Naive thymus-derived CD4-positive, alpha-beta T cell (primary cell): ENCODE results near the gene CDHR3. TPM values are rescaled to one million over a fixed set of nuclear protein-coding genes. Genes with fewer than 3 reads are reported as not detected.

ENCODE experiments used
- ATAC-seq: fragments of 150-1000 bp; cut with Tn5 transposase; 2 replicates; pipeline ENCODE4 v1.10.0; 2021; ENCODE audit warnings: mild to moderate bottlenecking, moderate library complexity
- CTCF ChIA-PET: fragments of 350-600 bp; sonication (Branson Sonifier 250); formaldehyde crosslinking; loops from one replicate; lab custom pipeline; 2021; ENCODE audit warnings: antibody characterized with exemption; lab: Charles Lee
- POLR2A ChIA-PET: fragments of 350-600 bp; sonication (Branson Sonifier 250); formaldehyde crosslinking; loops from one replicate; lab custom pipeline; 2021; ENCODE audit warnings: antibody characterized with exemption, inconsistent platforms; lab: Charles Lee
- DNase-seq, 9 donors: peaks; one replicate each; pipeline versions ENCODE4 v3.0.0 to v3.0.0-alpha.2; 2020 to 2022; ENCODE audit warnings: mixed read lengths in 1 of 9
- H3K27ac ChIP-seq: one replicate; pipeline ENCODE4 v1.7.0; 2013; ENCODE audit warnings: mild to moderate bottlenecking, low read depth, low read length, moderate library complexity
- H3K27me3 ChIP-seq, 2 donors: one replicate each; pipeline ENCODE4 v1.7.0; 2013; ENCODE audit warnings: low read length in 2 of 2, mild to moderate bottlenecking in 2 of 2, moderate library complexity in 2 of 2; ENCODE audit not compliant: control insufficient read depth in 2 of 2, insufficient read depth in 2 of 2
- H3K36me3 ChIP-seq, 3 experiments: 1 replicate in 2 of 3; 2 replicates in 1 of 3; pipeline ENCODE4 v1.7.0; 2013; ENCODE audit warnings: low read length in 3 of 3, mild to moderate bottlenecking in 3 of 3, moderate library complexity in 1 of 3; ENCODE audit not compliant: insufficient read depth in 3 of 3, control insufficient read depth in 2 of 3
- H3K4me1 ChIP-seq, 2 donors: one replicate each; pipeline ENCODE4 v1.7.0; 2013; ENCODE audit warnings: low read length in 2 of 2, mild to moderate bottlenecking in 2 of 2, moderate library complexity in 1 of 2; ENCODE audit not compliant: control insufficient read depth in 2 of 2, insufficient read depth in 2 of 2
- H3K4me3 ChIP-seq: 2 replicates; pipeline ENCODE4 v1.7.0; 2013; ENCODE audit warnings: mild to moderate bottlenecking, low read length
- H3K9me3 ChIP-seq, 3 experiments: 1 replicate in 2 of 3; 2 replicates in 1 of 3; pipeline ENCODE4 v1.7.0; 2013; ENCODE audit warnings: low read length in 3 of 3; ENCODE audit not compliant: control insufficient read depth in 2 of 3
- H3K27ac Mint-ChIP-seq, 9 donors: one replicate each; pipeline ENCODE4 v1.8.0; 2020 to 2022; ENCODE audit warnings: mixed read lengths in 9 of 9, mild to moderate bottlenecking in 8 of 9, moderate library complexity in 5 of 9, inconsistent platforms in 2 of 9
- H3K27me3 Mint-ChIP-seq, 5 donors: one replicate each; pipeline ENCODE4 v1.8.0; 2021 to 2022; ENCODE audit warnings: mixed read lengths in 5 of 5, mild to moderate bottlenecking in 1 of 5
- H3K36me3 Mint-ChIP-seq, 5 donors: one replicate each; pipeline ENCODE4 v1.8.0; 2020 to 2022; ENCODE audit warnings: mixed read lengths in 5 of 5, mild to moderate bottlenecking in 3 of 5, inconsistent platforms in 1 of 5
- H3K4me1 Mint-ChIP-seq, 7 donors: one replicate each; pipeline ENCODE4 v1.8.0; 2020 to 2022; ENCODE audit warnings: mixed read lengths in 7 of 7, mild to moderate bottlenecking in 3 of 7, inconsistent platforms in 1 of 7
- H3K4me3 Mint-ChIP-seq, 10 donors: one replicate each; pipeline ENCODE4 v1.8.0; 2020 to 2022; ENCODE audit warnings: mild to moderate bottlenecking in 10 of 10, mixed read lengths in 10 of 10, moderate library complexity in 6 of 10, inconsistent platforms in 2 of 10
- H3K9me3 Mint-ChIP-seq, 11 donors: one replicate each; pipeline ENCODE4 v1.8.0; 2020 to 2022; ENCODE audit warnings: mixed read lengths in 11 of 11, mild to moderate bottlenecking in 4 of 11, inconsistent platforms in 1 of 11, moderate library complexity in 1 of 11
- intact Hi-C, 2 donors: fragments of 100-400 bp; cut with micrococcal nuclease; formaldehyde crosslinking; loops; one replicate each; pipeline ENCODE4 v1.15.1; 2023
- polyA plus RNA-seq, 2 donors: library from polyadenylated mRNA; unstranded; fragments of 300-500 nt; fragmentation: Illumina TruSeq; gene quantifications; one replicate each; pipeline ENCODE4 v1.2.3, GENCODE V29; 2021
- total RNA-seq, 6 experiments: library from RNA in 5 of 6; stranded (reverse) in 5 of 6; gene quantifications; 1 replicate in 5 of 6; 2 replicates in 1 of 6; pipeline ENCODE4 v1.2.3 and lab custom pipeline; 2021 to 2026

CDHR3 gene
- total and polyA plus RNA-seq, 7 experiments from 2014 or later, result 1.1 to 14.0 (median 6.5) TPM

GRCh38 chr7:106012935-106013439 is 49.9 kb downstream of the CDHR3 start:
- H3K36me3 Mint-ChIP-seq, result peaks cover 0 to 5% (median 3%) of the 10 kb centered on the region in 5 donors
- DNase-seq (no peak), ATAC-seq (no peak)
- H3K4me1 Mint-ChIP-seq, result peaks cover 25 to 77% (median 70%) of the 10 kb centered on the region in 7 donors
- Histone ChIP-seq H3K9me3 (no peaks in the 10 kb centered on the region), H3K4me3 (no peak overlapping the region), H3K27ac (no peak overlapping the region), H3K27me3 (no peaks in the 10 kb centered on the region), H3K36me3 (no peaks in the 10 kb centered on the region), H3K4me1 (peaks cover 0 to 51% of the 10 kb centered on the region in 2 donors)
- H3K4me3 Mint-ChIP-seq, result peak overlapping the region in 2 of 10 donors; percentile 48 to 64
- H3K27ac Mint-ChIP-seq, result peak overlapping the region in 4 of 9 donors; percentile 40 to 90 (median 75)
- peaks cover 0 to 47% (median 0%) of the 10 kb centered on the region in 5 donors for H3K27me3 Mint-ChIP-seq
- POLR2A ChIA-PET, result interaction anchor here (0.6 kb wide), 1 partner anchor 10 kb away, joined by 5 read pairs; no protein-coding TSS in a partner anchor
- intact Hi-C loops, result no loop called here
- H3K9me3 Mint-ChIP-seq, result peaks cover 0 to 9% (median 2%) of the 10 kb centered on the region in 11 donors
- CTCF ChIA-PET, result interaction anchor here (0.7 to 7.0 kb wide), 4 partner anchors 24 to 253 kb away, joined by 3 to 56 read pairs (median 9); no protein-coding TSS in a partner anchor

- H3K4me3 ChIP-seq, result no peak overlapping the region
- peaks cover 4 to 64% of the 10 kb centered on the region in 2 donors for H3K4me1 ChIP-seq
- POLR2A ChIA-PET, result interaction anchor here (1.0 to 1.5 kb wide), 7 partner anchors 10 to 98 kb away, joined by 3 to 6 read pairs (median 3); no protein-coding TSS in a partner anchor
- peaks cover 19 to 84% (median 78%) of the 10 kb centered on the region in 7 donors for H3K4me1 Mint-ChIP-seq
- H3K36me3 Mint-ChIP-seq, result peaks cover 0 to 5% (median 0%) of the 10 kb centered on the region in 5 donors
- H3K27me3 Mint-ChIP-seq, result peaks cover 0 to 48% (median 0%) of the 10 kb centered on the region in 5 donors
- no peak overlapping the region for H3K27ac ChIP-seq
- H3K27me3 ChIP-seq, result no peaks in the 10 kb centered on the region
- peak overlapping the region in 3 of 10 donors; percentile 24 to 32 (median 32) for H3K4me3 Mint-ChIP-seq
- CTCF ChIA-PET, result interaction anchor here (0.7 to 1.8 kb wide), 7 partner anchors 9 to 358 kb away, joined by 3 to 5 read pairs (median 3); no protein-coding TSS in a partner anchor
- H3K9me3 ChIP-seq, result no peaks in the 10 kb centered on the region
- ATAC-seq (no peak), DNase-seq (no peak)
- H3K27ac Mint-ChIP-seq, result peak overlapping the region in 7 of 9 donors; percentile 16 to 82 (median 38)
- H3K9me3 Mint-ChIP-seq, result no peaks in the 10 kb centered on the region
- intact Hi-C loops, result no loop called here
- no peaks in the 10 kb centered on the region for H3K36me3 ChIP-seq
These were observed 52.5 kb downstream of the CDHR3 start for GRCh38 chr7:106015381-106016218.

- ChIA-PET POLR2A (interaction anchor here (1.0 to 1.5 kb wide), 3 partner anchors 11 to 25 kb away, joined by 3 to 6 read pairs (median 3); no protein-coding TSS in a partner anchor), CTCF (interaction anchor here (1.3 kb wide), 1 partner anchor 9 kb away, joined by 3 read pairs; no protein-coding TSS in a partner anchor)
- Mint-ChIP-seq H3K27ac (peak overlapping the region in 3 of 9 donors; percentile 33 to 66 (median 52)), H3K36me3 (peaks cover 0 to 5% (median 0%) of the 10 kb centered on the region in 5 donors), H3K4me1 (peaks cover 21 to 85% (median 78%) of the 10 kb centered on the region in 7 donors), H3K27me3 (peaks cover 0 to 46% (median 0%) of the 10 kb centered on the region in 5 donors), H3K9me3 (no peaks in the 10 kb centered on the region), H3K4me3 (peak overlapping the region in 4 of 10 donors; percentile 0 to 67 (median 12))
- Histone ChIP-seq H3K27ac (no peak overlapping the region), H3K36me3 (no peaks in the 10 kb centered on the region), H3K4me1 (peaks cover 11 to 70% of the 10 kb centered on the region in 2 donors), H3K27me3 (no peaks in the 10 kb centered on the region), H3K4me3 (no peak overlapping the region), H3K9me3 (no peaks in the 10 kb centered on the region)
- intact Hi-C loops, result no loop called here
- DNase-seq (no peak), ATAC-seq (no peak)
These were observed 53.3 kb downstream of the CDHR3 start for GRCh38 chr7:106016331-106016730.

GRCh38 chr7:106017657-106018056 is 54.6 kb downstream of the CDHR3 start:
- Mint-ChIP-seq H3K27ac (peak overlapping the region in 3 of 9 donors; percentile 8 to 46 (median 38)), H3K27me3 (peaks cover 0 to 36% (median 0%) of the 10 kb centered on the region in 5 donors), H3K4me3 (peak overlapping the region in 1 of 10 donors; percentile 13), H3K36me3 (no peaks in the 10 kb centered on the region), H3K9me3 (peaks cover 0 to 4% (median 0%) of the 10 kb centered on the region in 11 donors), H3K4me1 (peaks cover 14 to 85% (median 78%) of the 10 kb centered on the region in 7 donors)
- ChIA-PET CTCF (interaction anchor here (0.6 to 0.7 kb wide), 3 partner anchors 23 to 346 kb away, joined by 3 to 4 read pairs (median 3); no protein-coding TSS in a partner anchor), POLR2A (interaction anchor here (0.7 to 0.9 kb wide), 2 partner anchors 326 to 391 kb away, joined by 3 read pairs; no protein-coding TSS in a partner anchor)
- Histone ChIP-seq H3K9me3 (no peaks in the 10 kb centered on the region), H3K36me3 (no peaks in the 10 kb centered on the region), H3K4me1 (peaks cover 18 to 64% of the 10 kb centered on the region in 2 donors), H3K27ac (no peak overlapping the region), H3K4me3 (no peak overlapping the region), H3K27me3 (no peaks in the 10 kb centered on the region)
- DNase-seq (no peak), ATAC-seq (no peak)
- intact Hi-C loops, result no loop called here

- peaks cover 0 to 6% (median 0%) of the 10 kb centered on the region in 11 donors for H3K9me3 Mint-ChIP-seq
- DNase-seq (no peak), ATAC-seq (no peak)
- ChIA-PET CTCF (interaction anchor here (0.8 to 1.7 kb wide), 2 partner anchors 10 to 258 kb away, joined by 4 to 6 read pairs; no protein-coding TSS in a partner anchor), POLR2A (interaction anchor here (0.6 to 1.2 kb wide), 5 partner anchors 18 to 486 kb away, joined by 3 to 5 read pairs (median 4); no protein-coding TSS in a partner anchor)
- peaks cover 0 to 1% (median 0%) of the 10 kb centered on the region in 5 donors for H3K36me3 Mint-ChIP-seq
- H3K4me1 Mint-ChIP-seq, result peaks cover 21 to 90% (median 82%) of the 10 kb centered on the region in 7 donors
- H3K27me3 Mint-ChIP-seq, result peaks cover 0 to 30% (median 0%) of the 10 kb centered on the region in 5 donors
- Histone ChIP-seq H3K27ac (no peak overlapping the region), H3K36me3 (no peaks in the 10 kb centered on the region), H3K27me3 (no peaks in the 10 kb centered on the region), H3K4me3 (no peak overlapping the region), H3K4me1 (peaks cover 30 to 73% of the 10 kb centered on the region in 2 donors), H3K9me3 (no peaks in the 10 kb centered on the region)
- peak overlapping the region in 2 of 10 donors; percentile 1 to 38 for H3K4me3 Mint-ChIP-seq
- intact Hi-C loops, result no loop called here
- peak overlapping the region in 7 of 9 donors; percentile 66 to 99 (median 98) for H3K27ac Mint-ChIP-seq
These were observed 55.8 kb downstream of the CDHR3 start for GRCh38 chr7:106018566-106019469.
